ES-I3 (cell line): ENCODE data around the gene ALPL.

Experiments
- H3K36me3 ChIP-seq: 2 replicates; pipeline ENCODE4 v1.6.1; 2013; ENCODE audit warnings: mild to moderate bottlenecking, low read length, control low read depth, moderate library complexity; ENCODE audit not compliant: insufficient read depth
- H3K4me1 ChIP-seq: 2 replicates; pipeline ENCODE4 v1.6.1; 2013; ENCODE audit warnings: mild to moderate bottlenecking, control low read depth, low read length; ENCODE audit not compliant: insufficient read depth
- H3K9ac ChIP-seq: 2 replicates; pipeline ENCODE4 v1.6.1; 2013; ENCODE audit warnings: low read depth, mild to moderate bottlenecking, low read length, moderate library complexity
- H3K9me3 ChIP-seq: 2 replicates; pipeline ENCODE4 v1.6.1; 2013; ENCODE audit warnings: mild to moderate bottlenecking, low read length, moderate library complexity; ENCODE audit not compliant: control insufficient read depth, insufficient read depth

The ALPL gene

GRCh38 chr1:21496063-21496462 lies 13.2 kb upstream of the ALPL start:
- Histone ChIP-seq H3K9me3 (no peaks in the 10 kb centered on the region; the same call in 1 of the 2 replicates), H3K9ac (no peak overlapping the region), H3K4me1 (peaks cover 7% of the 10 kb centered on the region; the same call in 1 of the 2 replicates), H3K36me3 (no peaks in the 10 kb centered on the region)

- Histone ChIP-seq H3K4me1 (peaks cover 7% of the 10 kb centered on the region; the same call in 1 of the 2 replicates), H3K9me3 (no peaks in the 10 kb centered on the region; the same call in 1 of the 2 replicates), H3K36me3 (no peaks in the 10 kb centered on the region), H3K9ac (no peak overlapping the region)
Observed at GRCh38 chr1:21496886-21497285, 12.3 kb upstream of the ALPL start.

- no peaks in the 10 kb centered on the region for H3K36me3 ChIP-seq
- H3K4me1 ChIP-seq = peaks cover 3% of the 10 kb centered on the region; the same call in 1 of the 2 replicates
- H3K9ac ChIP-seq = no peak overlapping the region
- H3K9me3 ChIP-seq = no peaks in the 10 kb centered on the region; the same call in 1 of the 2 replicates
Observed at GRCh38 chr1:21497466-21498061, 11.7 kb upstream of the ALPL start.

- H3K9me3 ChIP-seq = no peaks in the 10 kb centered on the region; the same call in 1 of the 2 replicates
- no peak overlapping the region for H3K9ac ChIP-seq
- H3K4me1 ChIP-seq = peaks cover 3% of the 10 kb centered on the region; the same call in 1 of the 2 replicates
- H3K36me3 ChIP-seq = no peaks in the 10 kb centered on the region
Observed at GRCh38 chr1:21499283-21499950, 9.8 kb upstream of the ALPL start.

GRCh38 chr1:21503706-21504377 lies 5.4 kb upstream of the ALPL start:
- H3K4me1 ChIP-seq = no peaks in the 10 kb centered on the region; the same call in 1 of the 2 replicates
- H3K9me3 ChIP-seq = no peaks in the 10 kb centered on the region; the same call in 1 of the 2 replicates
- H3K36me3 ChIP-seq = no peaks in the 10 kb centered on the region
- no peak overlapping the region for H3K9ac ChIP-seq

GRCh38 chr1:21506804-21507203 lies 2.4 kb upstream of the ALPL start:
- Histone ChIP-seq H3K9me3 (no peaks in the 10 kb centered on the region), H3K9ac (no peak overlapping the region), H3K36me3 (no peaks in the 10 kb centered on the region), H3K4me1 (peaks cover 14% of the 10 kb centered on the region)

- Histone ChIP-seq H3K36me3 (no peaks in the 10 kb centered on the region), H3K9ac (no peak overlapping the region), H3K9me3 (no peaks in the 10 kb centered on the region), H3K4me1 (peaks cover 14% of the 10 kb centered on the region)
Observed at GRCh38 chr1:21507511-21508270, 1.5 kb upstream of the ALPL start.

GRCh38 chr1:21508580-21509350 lies 458 bp upstream of the ALPL start:
- Histone ChIP-seq H3K9ac (peak overlapping the region; percentile 37; the same call in 1 of the 2 replicates), H3K4me1 (peaks cover 14% of the 10 kb centered on the region), H3K9me3 (no peaks in the 10 kb centered on the region), H3K36me3 (no peaks in the 10 kb centered on the region)

- no peaks in the 10 kb centered on the region for H3K9me3 ChIP-seq
- H3K4me1 ChIP-seq = peaks cover 14% of the 10 kb centered on the region
- peak overlapping the region; percentile 52 for H3K9ac ChIP-seq
- H3K36me3 ChIP-seq = no peaks in the 10 kb centered on the region
Observed at GRCh38 chr1:21510113-21510493, 880 bp downstream of the ALPL start.

- Histone ChIP-seq H3K36me3 (no peaks in the 10 kb centered on the region), H3K9ac (no peak overlapping the region; the same call in 1 of the 2 replicates), H3K4me1 (peaks cover 14% of the 10 kb centered on the region), H3K9me3 (no peaks in the 10 kb centered on the region)
Observed at GRCh38 chr1:21510885-21511578, 1.8 kb downstream of the ALPL start.

- H3K9ac ChIP-seq = no peak overlapping the region
- H3K36me3 ChIP-seq = no peaks in the 10 kb centered on the region
- H3K4me1 ChIP-seq = peaks cover 15% of the 10 kb centered on the region
- H3K9me3 ChIP-seq = no peaks in the 10 kb centered on the region
Observed at GRCh38 chr1:21511579-21512522, 2.6 kb downstream of the ALPL start.

- no peaks in the 10 kb centered on the region for H3K36me3 ChIP-seq
- H3K9ac ChIP-seq = no peak overlapping the region
- no peaks in the 10 kb centered on the region for H3K9me3 ChIP-seq
- peaks cover 36% of the 10 kb centered on the region for H3K4me1 ChIP-seq
Observed at GRCh38 chr1:21514245-21514644, 5.0 kb downstream of the ALPL start.
